ENCODE data around the gene C1orf21. TPM values are rescaled to one million over a fixed set of nuclear protein-coding genes. Genes with fewer than 3 reads are reported as not detected.

C1orf21 gene
- polyA plus RNA-seq, 1 donor (not counting 4 experiments of a cell fraction or from before 2014, with no cell fraction given): 44.3 TPM

DNA sequence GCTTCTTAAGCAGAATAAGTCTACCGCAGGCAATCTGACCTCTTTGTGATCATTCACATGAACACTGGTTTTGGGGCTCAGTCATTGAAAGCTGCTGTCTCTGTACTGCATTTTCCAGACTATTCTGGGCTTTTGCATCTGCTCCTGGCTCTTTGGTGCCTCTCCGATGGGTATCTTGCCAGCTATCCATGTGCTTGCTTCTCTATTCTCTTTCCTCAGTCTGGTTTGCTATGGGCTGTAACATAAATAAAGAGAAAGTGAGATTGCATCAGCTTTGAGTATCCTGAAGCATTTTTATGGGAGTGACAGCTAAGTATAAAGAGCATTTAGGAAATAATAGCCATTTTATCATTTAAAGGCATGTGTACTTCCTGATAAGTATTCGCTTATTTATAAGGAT, 70.7 kb downstream of the C1orf21 start:
- TF ChIP-seq, protein P1, sequence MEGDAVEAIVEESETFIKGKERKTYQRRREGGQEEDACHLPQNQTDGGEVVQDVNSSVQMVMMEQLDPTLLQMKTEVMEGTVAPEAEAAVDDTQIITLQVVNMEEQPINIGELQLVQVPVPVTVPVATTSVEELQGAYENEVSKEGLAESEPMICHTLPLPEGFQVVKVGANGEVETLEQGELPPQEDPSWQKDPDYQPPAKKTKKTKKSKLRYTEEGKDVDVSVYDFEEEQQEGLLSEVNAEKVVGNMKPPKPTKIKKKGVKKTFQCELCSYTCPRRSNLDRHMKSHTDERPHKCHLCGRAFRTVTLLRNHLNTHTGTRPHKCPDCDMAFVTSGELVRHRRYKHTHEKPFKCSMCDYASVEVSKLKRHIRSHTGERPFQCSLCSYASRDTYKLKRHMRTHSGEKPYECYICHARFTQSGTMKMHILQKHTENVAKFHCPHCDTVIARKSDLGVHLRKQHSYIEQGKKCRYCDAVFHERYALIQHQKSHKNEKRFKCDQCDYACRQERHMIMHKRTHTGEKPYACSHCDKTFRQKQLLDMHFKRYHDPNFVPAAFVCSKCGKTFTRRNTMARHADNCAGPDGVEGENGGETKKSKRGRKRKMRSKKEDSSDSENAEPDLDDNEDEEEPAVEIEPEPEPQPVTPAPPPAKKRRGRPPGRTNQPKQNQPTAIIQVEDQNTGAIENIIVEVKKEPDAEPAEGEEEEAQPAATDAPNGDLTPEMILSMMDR (optimal IDR thresholded peaks at IDR 0.05 in 1 of 3, IDR thresholded peaks at IDR 0.05 in 1 of 3, conservative IDR thresholded peaks at IDR 0.05 in 1 of 3; ENCODE audit: extremely low read depth in 1 of 3, insufficient read depth in 2 of 3, low read length in 3 of 3): no peak
- no peak for TF ChIP-seq EZH2 (IDR thresholded peaks at IDR 0.05; ENCODE audit: low read length)
- H3K4me1 ChIP-seq (ENCODE audit: control insufficient read depth, extremely low read depth, insufficient read depth, low read length): peaks cover 11% of the 10 kb centered on the region
- DNase-seq (ENCODE audit: low read depth, low spot score): no peak

GRCh38 chr1:184461321-184461720, 74.5 kb downstream of the C1orf21 start:
- H3K9me1 ChIP-seq (ENCODE audit: control insufficient read depth, extremely low read depth, insufficient read depth, low read length): no peaks in the 10 kb centered on the region
- H3K9me3 ChIP-seq (ENCODE audit: control insufficient read depth, low read depth, low read length): no peaks in the 10 kb centered on the region
- dilution Hi-C loops (cut with MboI; ENCODE audit: extremely low pct_ligation_motif_present, low sequenced_read_pairs): no loop called here
- no peak for DNase-seq (ENCODE audit: low read depth, low spot score)
- no peak for FAIRE-seq
- H3K27me3 ChIP-seq (ENCODE audit: control insufficient read depth, extremely low read depth, insufficient read depth, low read length): no peaks in the 10 kb centered on the region
- H3K4me2 ChIP-seq (ENCODE audit: control insufficient read depth, extremely low read depth, insufficient read depth, low read depth, low read length): no peak overlapping the region
- no peak overlapping the region for H3K27ac ChIP-seq (ENCODE audit: control insufficient read depth, insufficient read depth, low read length)
- H3K36me3 ChIP-seq (ENCODE audit: control insufficient read depth in 2 of 2, extremely low read depth in 1 of 2, insufficient read depth in 2 of 2, low read length in 2 of 2): no peaks in the 10 kb centered on the region
- peaks cover 22% of the 10 kb centered on the region for H3K4me1 ChIP-seq (ENCODE audit: control insufficient read depth, extremely low read depth, insufficient read depth, low read length)
- H3K9ac ChIP-seq (ENCODE audit: control insufficient read depth, extremely low read depth, insufficient read depth, low read length): no peak overlapping the region
- peaks cover 41% of the 10 kb centered on the region for H3K79me2 ChIP-seq (ENCODE audit: control insufficient read depth, insufficient read depth, low read length)
- no peak overlapping the region for H3K4me3 ChIP-seq (ENCODE audit: control insufficient read depth in 2 of 3, extremely low read depth in 1 of 3, insufficient read depth in 2 of 3, low read depth in 1 of 3, low read length in 3 of 3)
- H4K20me1 ChIP-seq (ENCODE audit: control insufficient read depth, extremely low read depth, insufficient read depth, low read length): no peaks in the 10 kb centered on the region
- no peak overlapping the region for H2AFZ ChIP-seq (ENCODE audit: control insufficient read depth, low read length)
- no peak for TF ChIP-seq EZH2 (IDR thresholded peaks at IDR 0.05; ENCODE audit: low read length)
- TF ChIP-seq, protein P1 (optimal IDR thresholded peaks at IDR 0.05 in 1 of 3, IDR thresholded peaks at IDR 0.05 in 1 of 3, conservative IDR thresholded peaks at IDR 0.05 in 1 of 3; ENCODE audit: extremely low read depth in 1 of 3, insufficient read depth in 2 of 3, low read length in 3 of 3): no peak

More for the DNA sequence above, 70.7 kb downstream of the C1orf21 start:
- FAIRE-seq: no peak
- H3K9me3 ChIP-seq (ENCODE audit: control insufficient read depth, low read depth, low read length): no peaks in the 10 kb centered on the region
- no peaks in the 10 kb centered on the region for H3K9me1 ChIP-seq (ENCODE audit: control insufficient read depth, extremely low read depth, insufficient read depth, low read length)
- H3K4me2 ChIP-seq (ENCODE audit: control insufficient read depth, extremely low read depth, insufficient read depth, low read depth, low read length): no peak overlapping the region
- no peaks in the 10 kb centered on the region for H3K36me3 ChIP-seq (ENCODE audit: control insufficient read depth in 2 of 2, extremely low read depth in 1 of 2, insufficient read depth in 2 of 2, low read length in 2 of 2)
- peaks cover 33% of the 10 kb centered on the region for H3K79me2 ChIP-seq (ENCODE audit: control insufficient read depth, insufficient read depth, low read length)
- no peak overlapping the region for H3K9ac ChIP-seq (ENCODE audit: control insufficient read depth, extremely low read depth, insufficient read depth, low read length)
- dilution Hi-C loops (cut with MboI; ENCODE audit: extremely low pct_ligation_motif_present, low sequenced_read_pairs): no loop called here
- no peaks in the 10 kb centered on the region for H4K20me1 ChIP-seq (ENCODE audit: control insufficient read depth, extremely low read depth, insufficient read depth, low read length)
- no peak overlapping the region for H3K4me3 ChIP-seq (ENCODE audit: control insufficient read depth in 2 of 3, extremely low read depth in 1 of 3, insufficient read depth in 2 of 3, low read depth in 1 of 3, low read length in 3 of 3)
- no peak overlapping the region for H2AFZ ChIP-seq (ENCODE audit: control insufficient read depth, low read length)
- no peaks in the 10 kb centered on the region for H3K27me3 ChIP-seq (ENCODE audit: control insufficient read depth, extremely low read depth, insufficient read depth, low read length)
- H3K27ac ChIP-seq (ENCODE audit: control insufficient read depth, insufficient read depth, low read length): no peak overlapping the region
